GM12878 (cell line): ENCODE measurements around the gene ESYT3. TPM values are rescaled to one million over a fixed set of nuclear protein-coding genes. Genes with fewer than 3 reads are reported as not detected.
A peak's percentile ranks its signal among the peaks of the same experiment; 100 is the strongest.

Experiments used
- BMI1 ChIP-seq: fragments of 450-650 bp; IDR thresholded peaks from 2 replicates; pipeline ENCODE4 v1.6.1; 2016; ENCODE audit warnings: mild to moderate bottlenecking, moderate library complexity, borderline replicate concordance
- CHD4 ChIP-seq: fragments of 200-600 bp; sonication (generic); IDR thresholded peaks from 2 replicates; pipeline ENCODE4 v1.6.1; 2016; ENCODE audit warnings: mild to moderate bottlenecking
- E4F1 ChIP-seq: fragments of 450-650 bp; IDR thresholded peaks from 2 replicates; pipeline ENCODE4 v1.6.1; 2018; ENCODE audit warnings: borderline replicate concordance, mild to moderate bottlenecking; ENCODE audit not compliant: partially characterized antibody
- FOXM1 ChIP-seq: IDR thresholded peaks from 2 replicates; pipeline ENCODE4 v1.6.1; 2012; ENCODE audit warnings: low read depth, mild to moderate bottlenecking, inconsistent platforms, low read length, moderate library complexity
- IRF4 ChIP-seq: IDR thresholded peaks from 2 replicates; pipeline ENCODE4 v1.6.1; 2011; ENCODE audit warnings: low read depth, low read length
- MTA2 ChIP-seq: fragments of 450-650 bp; IDR thresholded peaks from 2 replicates; pipeline ENCODE4 v1.6.1; 2016; ENCODE audit warnings: low read depth, mild to moderate bottlenecking, moderate library complexity
- MTA3 ChIP-seq: IDR thresholded peaks from 2 replicates; pipeline ENCODE4 v1.6.1; 2012; ENCODE audit warnings: low read length, inconsistent platforms, borderline replicate concordance
- MYB ChIP-seq: fragments of 150-350 bp; IDR thresholded peaks from 2 replicates; pipeline ENCODE4 v1.6.1; 2014; ENCODE audit warnings: mild to moderate bottlenecking, low read depth, low read length, borderline replicate concordance
- NR2F1 ChIP-seq: fragments of 450-650 bp; conservative IDR thresholded peaks from 2 replicates; pipeline ENCODE4 v1.6.1; 2017; ENCODE audit warnings: mild to moderate bottlenecking
- PAX5 ChIP-seq: IDR thresholded peaks from 2 replicates; pipeline ENCODE4 v1.6.1; 2011; ENCODE audit warnings: low read depth, low read length, borderline replicate concordance
- POLR2AphosphoS2 ChIP-seq: IDR thresholded peaks from 2 replicates; pipeline ENCODE4 v1.6.1; 2011; ENCODE audit warnings: low read depth, mild to moderate bottlenecking, low read length, improper control_type of control experiment, moderate library complexity
- TAF1 ChIP-seq: IDR thresholded peaks from 2 replicates; pipeline ENCODE4 v1.6.1; 2011; ENCODE audit warnings: mild to moderate bottlenecking, low read depth, low read length, borderline replicate concordance
- ZNF384 ChIP-seq: IDR thresholded peaks from 2 replicates; pipeline ENCODE4 v1.6.1; 2012; ENCODE audit warnings: low read depth, mild to moderate bottlenecking, low read length, improper control_type of control experiment, borderline replicate concordance
- ZZZ3 ChIP-seq: IDR thresholded peaks from 2 replicates; pipeline ENCODE4 v1.6.1; 2011; ENCODE audit warnings: low read depth; ENCODE audit not compliant: control insufficient read depth, insufficient read length
- polyA plus RNA-seq, 11 experiments: library from polyadenylated mRNA; depleted of rRNA in 4 of 11; unstranded in 6 of 11; stranded (reverse) in 5 of 11; fragments of >200 nt; fragmentation: Nextera tagmentation in 4 of 11; fragmentation: Illumina TruSeq in 1 of 11; extraction: Ambion mirVana in 4 of 11; extraction: Trizol in 1 of 11; gene quantifications; 1 replicate in 1 of 11; 2 replicates in 10 of 11; pipeline versions ENCODE4 v1.2.1 to v1.2.3, GENCODE V29; 2011 to 2016; ENCODE audit warnings: inconsistent platforms in 2 of 11, missing spikeins in 2 of 11, low read depth in 1 of 11
- total RNA-seq, 4 experiments: library from RNA; depleted of rRNA in 3 of 4; stranded (reverse); fragments of >200 nt in 3 of 4; fragmentation: Illumina TruSeq in 1 of 4; extraction: Trizol in 1 of 4; gene quantifications; 2 replicates each; pipeline versions ENCODE4 v1.2.1 to v1.2.3, GENCODE V29; 2013 to 2021
- TF ChIP-seq, protein P1 (sequence below): fragments of 450-650 bp; IDR thresholded peaks from 2 replicates; pipeline ENCODE4 v1.6.1; 2017; ENCODE audit warnings: mild to moderate bottlenecking, moderate library complexity
- TF ChIP-seq, protein P2 (sequence below): IDR thresholded peaks from 2 replicates; pipeline ENCODE4 v1.6.1; 2011; ENCODE audit warnings: mild to moderate bottlenecking, low read depth, low read length, moderate library complexity; ENCODE audit not compliant: insufficient replicate concordance
- TF ChIP-seq, protein P3 (sequence below): fragments of 450-650 bp; IDR thresholded peaks from 2 replicates; pipeline ENCODE4 v1.6.1; 2017; ENCODE audit warnings: low read depth, mild to moderate bottlenecking, moderate library complexity

Gene ESYT3
- total and polyA plus RNA-seq, 10 of the 15 experiments (the other 5 are each of a cell fraction or from before 2014, with no cell fraction given) = not detected

- TF ChIP-seq, protein P1, sequence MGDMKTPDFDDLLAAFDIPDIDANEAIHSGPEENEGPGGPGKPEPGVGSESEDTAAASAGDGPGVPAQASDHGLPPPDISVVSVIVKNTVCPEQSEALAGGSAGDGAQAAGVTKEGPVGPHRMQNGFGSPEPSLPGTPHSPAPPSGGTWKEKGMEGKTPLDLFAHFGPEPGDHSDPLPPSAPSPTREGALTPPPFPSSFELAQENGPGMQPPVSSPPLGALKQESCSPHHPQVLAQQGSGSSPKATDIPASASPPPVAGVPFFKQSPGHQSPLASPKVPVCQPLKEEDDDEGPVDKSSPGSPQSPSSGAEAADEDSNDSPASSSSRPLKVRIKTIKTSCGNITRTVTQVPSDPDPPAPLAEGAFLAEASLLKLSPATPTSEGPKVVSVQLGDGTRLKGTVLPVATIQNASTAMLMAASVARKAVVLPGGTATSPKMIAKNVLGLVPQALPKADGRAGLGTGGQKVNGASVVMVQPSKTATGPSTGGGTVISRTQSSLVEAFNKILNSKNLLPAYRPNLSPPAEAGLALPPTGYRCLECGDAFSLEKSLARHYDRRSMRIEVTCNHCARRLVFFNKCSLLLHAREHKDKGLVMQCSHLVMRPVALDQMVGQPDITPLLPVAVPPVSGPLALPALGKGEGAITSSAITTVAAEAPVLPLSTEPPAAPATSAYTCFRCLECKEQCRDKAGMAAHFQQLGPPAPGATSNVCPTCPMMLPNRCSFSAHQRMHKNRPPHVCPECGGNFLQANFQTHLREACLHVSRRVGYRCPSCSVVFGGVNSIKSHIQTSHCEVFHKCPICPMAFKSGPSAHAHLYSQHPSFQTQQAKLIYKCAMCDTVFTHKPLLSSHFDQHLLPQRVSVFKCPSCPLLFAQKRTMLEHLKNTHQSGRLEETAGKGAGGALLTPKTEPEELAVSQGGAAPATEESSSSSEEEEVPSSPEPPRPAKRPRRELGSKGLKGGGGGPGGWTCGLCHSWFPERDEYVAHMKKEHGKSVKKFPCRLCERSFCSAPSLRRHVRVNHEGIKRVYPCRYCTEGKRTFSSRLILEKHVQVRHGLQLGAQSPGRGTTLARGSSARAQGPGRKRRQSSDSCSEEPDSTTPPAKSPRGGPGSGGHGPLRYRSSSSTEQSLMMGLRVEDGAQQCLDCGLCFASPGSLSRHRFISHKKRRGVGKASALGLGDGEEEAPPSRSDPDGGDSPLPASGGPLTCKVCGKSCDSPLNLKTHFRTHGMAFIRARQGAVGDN = no peak
- TF ChIP-seq, protein P2, sequence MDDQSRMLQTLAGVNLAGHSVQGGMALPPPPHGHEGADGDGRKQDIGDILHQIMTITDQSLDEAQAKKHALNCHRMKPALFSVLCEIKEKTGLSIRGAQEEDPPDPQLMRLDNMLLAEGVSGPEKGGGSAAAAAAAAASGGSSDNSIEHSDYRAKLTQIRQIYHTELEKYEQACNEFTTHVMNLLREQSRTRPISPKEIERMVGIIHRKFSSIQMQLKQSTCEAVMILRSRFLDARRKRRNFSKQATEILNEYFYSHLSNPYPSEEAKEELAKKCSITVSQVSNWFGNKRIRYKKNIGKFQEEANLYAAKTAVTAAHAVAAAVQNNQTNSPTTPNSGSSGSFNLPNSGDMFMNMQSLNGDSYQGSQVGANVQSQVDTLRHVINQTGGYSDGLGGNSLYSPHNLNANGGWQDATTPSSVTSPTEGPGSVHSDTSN = no peak
- TF ChIP-seq, protein P3, sequence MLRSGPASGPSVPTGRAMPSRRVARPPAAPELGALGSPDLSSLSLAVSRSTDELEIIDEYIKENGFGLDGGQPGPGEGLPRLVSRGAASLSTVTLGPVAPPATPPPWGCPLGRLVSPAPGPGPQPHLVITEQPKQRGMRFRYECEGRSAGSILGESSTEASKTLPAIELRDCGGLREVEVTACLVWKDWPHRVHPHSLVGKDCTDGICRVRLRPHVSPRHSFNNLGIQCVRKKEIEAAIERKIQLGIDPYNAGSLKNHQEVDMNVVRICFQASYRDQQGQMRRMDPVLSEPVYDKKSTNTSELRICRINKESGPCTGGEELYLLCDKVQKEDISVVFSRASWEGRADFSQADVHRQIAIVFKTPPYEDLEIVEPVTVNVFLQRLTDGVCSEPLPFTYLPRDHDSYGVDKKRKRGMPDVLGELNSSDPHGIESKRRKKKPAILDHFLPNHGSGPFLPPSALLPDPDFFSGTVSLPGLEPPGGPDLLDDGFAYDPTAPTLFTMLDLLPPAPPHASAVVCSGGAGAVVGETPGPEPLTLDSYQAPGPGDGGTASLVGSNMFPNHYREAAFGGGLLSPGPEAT = 0 out of 2 replicates have a peak, but pooled peaks have one; percentile 41
- TF ChIP-seq NR2F1 (no peak), MYB (no peak), IRF4 (peak; percentile 95), POLR2AphosphoS2 (no peak), TAF1 (no peak), MTA2 (peak; percentile 64; the same call in 1 of the 2 replicates), CHD4 (no peak), FOXM1 (0 out of 2 replicates have a peak, but pooled peaks have one; percentile 24), ZZZ3 (no peak), ZNF384 (no peak), MTA3 (no peak), E4F1 (no peak), PAX5 (no peak), BMI1 (0 out of 2 replicates have a peak, but pooled peaks have one; percentile 64)
Observed at GRCh38 chr3:138513090-138513843, 78.9 kb downstream of the ESYT3 start (continued).
